HFFc6 (cell line): ENCODE data around the gene AHNAK. TPM values are rescaled to one million over a fixed set of nuclear protein-coding genes. Genes with fewer than 3 reads are reported as not detected.
"Not testable (repeated sequence)": the region's sequence is repeated elsewhere in the genome, so short reads cannot be mapped to it uniquely, and the experiment has no call there.

Experiments used
- DNase-seq: peaks from one replicate; pipeline ENCODE4 v3.0.0-alpha.2; 2018
- H3K27ac Mint-ChIP-seq: 2 replicates; pipeline ENCODE4 v1.8.0; 2020; ENCODE audit warnings: mild to moderate bottlenecking, mixed read lengths
- H3K27me3 Mint-ChIP-seq: 2 replicates; pipeline ENCODE4 v1.8.0; 2021; ENCODE audit warnings: mild to moderate bottlenecking, moderate library complexity, mixed read lengths; ENCODE audit not compliant: insufficient read depth
- H3K36me3 Mint-ChIP-seq: 2 replicates; pipeline ENCODE4 v1.8.0; 2021; ENCODE audit warnings: low read depth, mixed read lengths
- H3K4me1 Mint-ChIP-seq: 2 replicates; pipeline ENCODE4 v1.8.0; 2020; ENCODE audit warnings: low read depth, mixed read lengths
- H3K4me3 Mint-ChIP-seq: 2 replicates; pipeline ENCODE4 v1.8.0; 2020; ENCODE audit warnings: mild to moderate bottlenecking, moderate library complexity, mixed read lengths
- H3K9me3 Mint-ChIP-seq: 2 replicates; pipeline ENCODE4 v1.8.0; 2020; ENCODE audit warnings: mild to moderate bottlenecking, mixed read lengths
- CTCF ChIP-seq: fragments of 200-600 bp; sonication (generic); IDR thresholded peaks from 2 replicates; pipeline ENCODE4 v1.5.0; 2021; ENCODE audit warnings: antibody characterized with exemption, mild to moderate bottlenecking
- total RNA-seq, 6 experiments: library from RNA; stranded (reverse); fragmentation: NEBNext Ultra II Directional; extraction: Animal tissue kit (Norgen Biotek cat#: 25700); gene quantifications; 2 replicates in 1 of 6; 3 replicates in 5 of 6; pipeline ENCODE4 v1.2.3, GENCODE V29; 2021

The AHNAK gene
- total RNA-seq, 6 experiments from 2014 or later = 426 to 589 (median 452) TPM

DNA sequence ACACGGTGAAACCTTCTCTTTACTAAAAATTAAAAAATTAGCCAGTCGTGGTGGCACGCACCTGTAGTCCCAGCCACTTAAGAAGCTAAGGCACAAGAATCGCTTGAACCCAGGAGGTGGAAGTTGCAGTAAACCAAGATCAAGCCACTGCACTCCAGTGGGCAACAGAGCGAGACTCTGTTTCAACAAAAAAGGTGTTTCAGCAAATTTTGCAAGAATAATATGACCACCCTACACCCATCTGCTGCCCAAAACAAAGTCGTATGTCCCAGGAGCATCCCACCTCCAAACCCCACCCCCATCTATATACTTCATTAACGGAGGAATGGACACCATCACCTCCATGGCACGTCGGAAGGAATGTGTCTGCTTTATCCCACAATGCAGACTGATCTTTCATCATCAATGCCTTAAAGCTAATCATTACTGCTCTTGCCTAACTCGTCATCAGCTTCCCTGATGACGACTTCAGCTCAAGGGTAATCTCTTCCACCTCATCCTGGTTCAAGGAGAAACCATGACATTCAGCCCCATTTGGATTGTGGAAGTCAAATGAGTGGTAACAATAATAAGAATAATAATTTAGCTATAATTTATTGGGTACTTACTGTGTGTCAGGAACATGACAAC is 93.7 kb downstream of the AHNAK start:
- H3K9me3 Mint-ChIP-seq = no peaks in the 10 kb centered on the region
- DNase-seq = no peak
- no peak overlapping the region for H3K27ac Mint-ChIP-seq
- TF ChIP-seq CTCF = no peak
- H3K4me1 Mint-ChIP-seq = no peaks in the 10 kb centered on the region
- H3K36me3 Mint-ChIP-seq = no peaks in the 10 kb centered on the region
- H3K27me3 Mint-ChIP-seq = peaks cover 1% of the 10 kb centered on the region
- H3K4me3 Mint-ChIP-seq = no peak overlapping the region

DNA sequence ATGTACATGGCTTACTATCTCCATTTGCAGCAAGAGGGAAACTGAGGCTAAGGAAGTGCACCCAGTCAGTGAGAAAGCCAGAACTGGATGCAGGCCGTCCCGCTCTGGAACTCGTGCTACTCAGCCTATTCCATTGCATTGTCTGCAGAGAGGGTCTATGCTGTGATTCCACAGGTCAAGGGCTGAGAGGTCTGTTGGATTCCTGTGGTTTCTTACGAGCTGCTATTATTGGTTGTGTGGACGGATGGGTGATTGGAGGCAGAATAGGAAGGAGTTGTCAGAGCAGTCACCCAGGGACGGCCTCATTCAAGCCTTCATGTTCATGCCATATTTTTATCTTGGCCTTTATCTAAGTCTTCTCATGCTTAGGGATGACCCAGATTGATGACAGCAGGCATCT is 94.3 kb downstream of the AHNAK start:
- Mint-ChIP-seq H3K4me3 (no peak overlapping the region), H3K27ac (no peak overlapping the region), H3K9me3 (no peaks in the 10 kb centered on the region), H3K36me3 (no peaks in the 10 kb centered on the region), H3K27me3 (peaks cover 1% of the 10 kb centered on the region), H3K4me1 (no peaks in the 10 kb centered on the region)
- TF ChIP-seq CTCF = no peak
- DNase-seq = no peak

GRCh38 chr11:62451241-62451621 is 95.4 kb downstream of the AHNAK start:
- Mint-ChIP-seq H3K9me3 (no peaks in the 10 kb centered on the region), H3K36me3 (no peaks in the 10 kb centered on the region)
- DNase-seq = no peak

DNA sequence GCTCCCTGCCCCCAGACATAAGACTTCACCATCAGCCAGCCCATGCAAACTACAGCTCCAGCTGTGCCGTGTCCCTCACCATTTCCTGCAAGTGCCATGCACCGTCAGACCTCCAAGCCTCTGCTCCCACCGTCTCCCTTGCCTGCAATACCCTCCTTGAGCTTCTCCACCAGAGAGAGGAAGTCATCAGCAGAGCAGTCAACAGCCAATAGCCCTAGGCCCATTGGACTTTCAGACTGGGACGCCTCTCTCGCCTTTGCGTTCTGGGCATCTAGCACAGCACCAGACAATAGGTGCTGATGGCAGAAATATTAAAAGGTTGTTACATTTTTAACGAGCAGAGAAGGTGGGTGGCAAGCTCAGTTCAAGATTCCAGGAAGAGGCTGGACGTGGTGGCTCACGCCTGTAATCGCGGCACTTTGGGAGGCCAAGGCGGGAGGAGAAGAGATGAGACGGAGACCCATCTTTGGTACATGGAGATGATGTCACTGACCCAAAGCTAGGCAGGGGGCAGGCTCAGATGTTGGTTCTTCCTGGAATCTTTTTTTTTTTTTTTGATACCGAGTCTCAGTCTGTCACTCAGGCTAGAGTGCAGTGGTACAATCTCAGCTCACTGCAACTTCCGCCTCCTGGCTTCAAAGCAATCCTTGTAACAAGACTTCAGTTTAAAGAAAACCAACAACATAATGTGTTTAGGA is 95.9 kb downstream of the AHNAK start:
- no peak for DNase-seq
- TF ChIP-seq CTCF = no peak
- Mint-ChIP-seq H3K9me3 (no peaks in the 10 kb centered on the region), H3K4me3 (no peak overlapping the region), H3K4me1 (no peaks in the 10 kb centered on the region), H3K27ac (no peak overlapping the region), H3K36me3 (no peaks in the 10 kb centered on the region), H3K27me3 (no peaks in the 10 kb centered on the region)

More at GRCh38 chr11:62451241-62451621, 95.4 kb downstream of the AHNAK start:
- TF ChIP-seq CTCF = no peak
- Mint-ChIP-seq H3K27ac (no peak overlapping the region), H3K4me1 (no peaks in the 10 kb centered on the region), H3K4me3 (no peak overlapping the region), H3K27me3 (no peaks in the 10 kb centered on the region; the same call in 1 of the 2 replicates)

GRCh38 chr11:62449912-62450311 is 96.7 kb downstream of the AHNAK start:
- not testable (repeated sequence) for H3K27ac Mint-ChIP-seq, H3K4me1 Mint-ChIP-seq, H3K27me3 Mint-ChIP-seq, H3K36me3 Mint-ChIP-seq, DNase-seq, H3K9me3 Mint-ChIP-seq, H3K4me3 Mint-ChIP-seq

- H3K27ac Mint-ChIP-seq = no peak overlapping the region
- H3K27me3 Mint-ChIP-seq = no peaks in the 10 kb centered on the region; the same call in 1 of the 2 replicates
- no peak for DNase-seq
- no peak for TF ChIP-seq CTCF
- H3K9me3 Mint-ChIP-seq = no peaks in the 10 kb centered on the region
- H3K4me1 Mint-ChIP-seq = peaks cover 8% of the 10 kb centered on the region
- no peak overlapping the region for H3K4me3 Mint-ChIP-seq
- H3K36me3 Mint-ChIP-seq = no peaks in the 10 kb centered on the region
Observed at GRCh38 chr11:62449451-62449851, 97.2 kb downstream of the AHNAK start.
